HG03175 (cell line): ENCODE results near the gene CFAP46.
"Not testable (repeated sequence)": the region's sequence is repeated elsewhere in the genome, so short reads cannot be mapped to it uniquely, and the experiment has no call there.

ENCODE experiments used
- ATAC-seq: cut with Tn5 transposase; IDR thresholded peaks from one replicate; pipeline ENCODE4 v1.9.1; 2021; ENCODE audit warnings: mild to moderate bottlenecking, moderate library complexity; ENCODE audit not compliant: unreplicated experiment

The CFAP46 gene

GRCh38 chr10:132979491-132980425 is 37.4 kb upstream of the CFAP46 start:
- ATAC-seq, result no peak

GRCh38 chr10:132978542-132978941 is 36.2 kb upstream of the CFAP46 start:
- ATAC-seq, result no peak

- ATAC-seq, result no peak
Measured at GRCh38 chr10:132977807-132978206, 35.4 kb upstream of the CFAP46 start.

- ATAC-seq, result no peak
Measured at GRCh38 chr10:132977076-132977475, 34.7 kb upstream of the CFAP46 start.

GRCh38 chr10:132975831-132976682 is 33.7 kb upstream of the CFAP46 start:
- no peak for ATAC-seq

GRCh38 chr10:132974886-132975830 is 32.8 kb upstream of the CFAP46 start:
- no peak for ATAC-seq

- ATAC-seq, result no peak
Measured at GRCh38 chr10:132974249-132974796, 32.0 kb upstream of the CFAP46 start.

GRCh38 chr10:132973903-132974241 is 31.5 kb upstream of the CFAP46 start:
- ATAC-seq, result no peak

GRCh38 chr10:132972986-132973902 is 30.9 kb upstream of the CFAP46 start:
- no peak for ATAC-seq

- no peak for ATAC-seq
Measured at GRCh38 chr10:132972149-132972985, 30.0 kb upstream of the CFAP46 start.

- ATAC-seq, result no peak
Measured at GRCh38 chr10:132971448-132972148, 29.2 kb upstream of the CFAP46 start.

GRCh38 chr10:132970641-132971438 is 28.5 kb upstream of the CFAP46 start:
- ATAC-seq, result no peak

GRCh38 chr10:132967540-132967939 is 25.2 kb upstream of the CFAP46 start:
- ATAC-seq, result no peak

- ATAC-seq, result no peak
Measured at GRCh38 chr10:132965411-132966057, 23.2 kb upstream of the CFAP46 start.

GRCh38 chr10:132964707-132965410 is 22.5 kb upstream of the CFAP46 start:
- ATAC-seq, result not testable (repeated sequence)

GRCh38 chr10:132964231-132964630 is 21.9 kb upstream of the CFAP46 start:
- ATAC-seq, result no peak
